Left renal pelvis (tissue), 4 donors: ENCODE data around the gene TCF7L2. TPM values are rescaled to one million over a fixed set of nuclear protein-coding genes. Genes with fewer than 3 reads are reported as not detected.

Experiments
- DNase-seq, 4 donors: peaks; one replicate each; pipeline ENCODE4 v3.0.0-alpha.2; 2013; ENCODE audit warnings: low read depth in 4 of 4, low spot score in 3 of 4
- polyA plus RNA-seq, 4 donors: library from polyadenylated mRNA; unstranded; fragments of 120-200 nt; gene quantifications; one replicate each; pipeline ENCODE4 v1.2.1, GENCODE V29; 2013; ENCODE audit not compliant: insufficient read length in 4 of 4

Gene TCF7L2
- polyA plus RNA-seq, 4 donors, result 41.2 to 52.3 (median 48.3) TPM

DNA sequence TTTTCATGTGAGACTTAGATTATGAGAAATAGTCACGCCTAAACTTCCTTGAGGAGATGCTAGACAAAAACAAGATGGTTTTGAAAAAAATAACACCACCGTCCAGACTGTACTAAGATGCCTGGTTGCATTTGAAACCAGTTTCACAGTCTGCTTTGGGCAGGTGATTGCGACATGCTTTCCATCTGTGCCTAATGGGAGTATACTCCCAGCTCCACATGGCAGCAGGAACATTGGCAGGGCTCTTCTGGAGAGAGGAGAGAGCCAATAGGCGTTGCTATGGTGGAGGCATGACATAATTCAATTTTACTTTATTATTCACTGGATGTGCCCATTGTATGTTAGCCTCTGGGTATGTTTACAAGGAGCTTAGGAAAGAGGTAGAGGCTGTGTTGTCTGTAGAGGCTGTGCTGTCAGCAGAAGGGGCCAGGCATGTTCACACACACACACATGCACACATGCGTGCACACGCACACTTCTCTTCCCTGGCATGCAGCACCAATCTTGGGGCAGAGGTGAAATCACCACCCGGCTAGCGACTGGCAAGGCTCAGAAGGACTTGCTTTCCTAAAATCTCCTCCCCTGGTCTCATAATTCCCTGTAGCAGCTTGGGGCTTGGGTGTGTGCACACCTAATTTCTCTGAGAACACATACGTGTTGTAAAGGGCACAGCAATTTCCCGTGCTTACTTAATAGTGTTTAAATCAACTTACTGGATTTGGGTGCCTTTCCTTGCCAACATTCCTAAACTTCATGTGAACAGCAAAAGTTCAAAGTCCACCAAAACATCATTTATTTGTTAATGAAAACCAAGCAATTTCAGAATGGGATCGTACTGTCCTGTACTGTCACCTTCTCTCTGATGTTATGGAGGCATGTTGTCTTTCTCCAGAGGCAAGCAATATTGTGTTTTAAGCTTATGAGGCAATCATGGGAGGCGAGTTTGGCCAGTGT lies 162.1 kb downstream of the TCF7L2 start:
- DNase-seq, result no peak

DNA sequence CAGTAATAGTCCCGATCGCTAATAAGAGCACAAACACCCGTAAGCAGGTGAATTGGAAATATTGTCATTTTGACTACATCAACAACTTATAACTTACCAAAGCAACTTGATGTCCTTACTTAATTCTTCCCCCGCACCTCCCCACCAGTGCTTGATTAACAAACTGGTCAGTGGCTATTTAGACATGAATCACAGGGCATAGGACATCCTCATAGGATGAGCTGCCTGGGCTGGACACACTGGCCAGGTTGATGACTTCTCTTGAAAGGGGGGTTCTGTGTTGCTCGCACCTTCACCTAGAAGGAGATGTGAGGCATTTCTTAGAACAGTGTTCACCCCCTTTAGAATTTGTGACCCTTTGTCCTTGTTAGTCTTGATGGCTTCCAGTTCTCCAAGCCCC lies 163.2 kb downstream of the TCF7L2 start:
- no peak for DNase-seq

GRCh38 chr10:113113918-113114317 lies 163.9 kb downstream of the TCF7L2 start:
- no peak for DNase-seq

DNA sequence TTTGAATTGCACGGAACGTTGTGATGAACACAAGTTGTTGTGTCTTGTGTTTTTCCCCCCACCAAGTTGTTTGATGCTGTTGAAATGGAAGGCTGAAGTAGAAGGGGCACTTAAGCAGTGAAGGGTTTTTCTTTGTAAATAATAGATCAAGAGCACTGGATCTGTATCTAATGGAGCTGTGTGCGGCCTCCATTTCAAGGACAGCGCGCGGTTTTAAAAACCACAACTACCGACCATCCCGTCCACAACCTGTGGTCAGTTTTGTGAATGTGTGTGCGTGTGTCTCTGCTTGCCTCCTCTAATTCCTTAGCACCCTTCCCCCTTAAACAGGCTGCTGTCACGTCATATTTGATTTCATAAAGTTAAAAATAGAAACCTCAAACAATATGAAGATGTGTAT lies 165.5 kb downstream of the TCF7L2 start:
- DNase-seq, result no peak

DNA sequence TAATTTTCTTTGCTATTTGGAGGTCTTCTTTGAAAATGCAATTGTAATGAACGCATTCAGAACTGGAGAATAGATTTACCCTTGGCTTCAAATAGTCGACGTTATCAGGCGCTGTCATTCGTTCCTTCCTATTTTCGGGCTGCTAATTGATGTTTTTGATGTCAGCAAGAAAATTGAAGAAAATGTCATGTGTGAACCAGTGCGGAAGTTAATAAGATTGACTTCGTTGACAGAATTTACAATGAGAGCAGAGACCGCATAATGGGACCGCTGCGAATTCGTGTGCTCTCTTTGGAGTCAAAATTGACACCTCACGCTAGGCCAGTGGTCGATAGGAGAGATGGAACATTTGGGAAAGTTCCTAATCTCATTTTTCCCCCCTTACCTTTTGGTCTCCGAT lies 168.8 kb downstream of the TCF7L2 start:
- no peak for DNase-seq

DNA sequence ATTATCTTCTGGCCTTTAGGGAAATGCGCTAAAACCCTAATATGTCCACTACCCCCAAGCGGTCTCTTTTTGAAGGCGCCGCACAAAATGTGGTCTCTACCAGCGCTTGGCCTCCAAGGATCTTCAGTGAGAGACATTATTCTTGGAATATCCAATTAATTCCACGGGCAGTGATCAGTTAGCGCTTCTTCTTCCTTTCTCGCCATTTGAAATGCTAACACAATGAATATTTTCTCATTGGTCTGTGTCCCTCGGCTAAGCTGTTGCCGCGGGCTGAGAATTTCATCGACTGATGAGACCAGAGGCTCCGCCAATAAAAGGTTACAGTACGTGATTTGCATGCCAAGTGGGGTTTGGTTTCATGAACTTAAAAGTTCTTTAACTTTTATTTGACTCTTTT lies 169.8 kb downstream of the TCF7L2 start:
- no peak for DNase-seq

DNA sequence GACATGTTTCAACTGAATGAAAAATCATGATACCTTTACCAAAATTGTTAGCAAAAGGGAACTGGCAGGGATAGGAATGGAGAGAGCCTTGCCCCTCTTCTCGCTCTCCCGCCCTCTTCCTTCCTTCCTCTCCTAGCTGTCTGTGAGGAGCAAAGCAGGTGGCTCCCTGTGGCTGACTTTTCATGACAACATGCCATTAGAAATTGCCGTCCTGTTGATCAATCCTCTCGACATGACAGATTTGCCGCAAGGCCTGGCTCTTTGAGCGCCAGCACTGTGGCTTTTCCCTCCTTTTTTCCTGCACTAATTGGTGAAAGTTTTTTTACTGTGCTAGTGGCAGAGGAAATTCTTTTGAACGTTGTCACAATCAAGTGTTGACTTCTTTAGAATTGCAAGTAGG lies 171.1 kb downstream of the TCF7L2 start:
- DNase-seq, result no peak

DNA sequence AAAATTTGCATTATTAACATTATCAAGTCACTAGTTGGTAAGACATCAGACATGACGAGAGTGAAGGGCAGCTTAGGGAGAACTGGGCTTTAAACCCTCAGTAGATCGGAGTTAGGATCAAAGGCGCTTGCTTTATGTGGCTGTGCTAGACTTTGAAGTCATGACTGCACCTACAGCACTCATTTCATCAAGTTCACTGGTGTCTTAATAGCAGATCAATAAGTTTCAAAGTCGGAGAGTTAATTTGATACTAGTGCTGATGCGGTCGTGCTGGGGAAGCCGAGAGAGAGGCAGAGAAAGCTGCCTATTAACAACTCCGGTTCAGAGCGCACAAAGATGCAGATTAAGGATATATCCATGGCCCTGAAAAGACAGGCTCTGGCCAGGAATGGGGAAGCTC lies 172.9 kb downstream of the TCF7L2 start:
- DNase-seq, result no peak

GRCh38 chr10:113124724-113125123 lies 174.7 kb downstream of the TCF7L2 start:
- no peak for DNase-seq

- DNase-seq, result no peak
Measured at GRCh38 chr10:113125612-113126011, 175.6 kb downstream of the TCF7L2 start.

GRCh38 chr10:113126229-113127201 lies 176.5 kb downstream of the TCF7L2 start:
- peak in 1 of 4 donors; percentile 59 for DNase-seq

GRCh38 chr10:113127261-113127900 lies 177.3 kb downstream of the TCF7L2 start:
- no peak for DNase-seq

DNA sequence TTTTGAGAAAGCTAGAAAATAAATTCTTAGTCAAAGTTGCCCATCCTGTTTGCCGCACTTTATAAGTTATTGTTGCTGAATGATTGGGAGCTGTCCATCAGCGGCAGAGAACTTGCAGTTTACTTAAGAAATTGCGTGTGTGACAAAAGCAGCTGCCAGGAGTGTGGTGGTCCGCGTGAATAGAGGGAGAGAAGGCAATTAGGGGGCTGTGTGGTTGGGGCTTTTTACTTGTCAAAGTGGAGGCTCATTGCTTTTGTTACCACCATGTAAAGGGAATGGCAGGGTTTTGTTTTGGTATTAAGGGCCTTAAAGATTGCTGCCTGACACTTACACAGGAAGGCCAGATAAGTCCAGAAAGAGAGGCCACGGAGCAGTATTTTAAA lies 177.8 kb downstream of the TCF7L2 start:
- no peak for DNase-seq

- DNase-seq, result no peak
Measured at GRCh38 chr10:113128450-113129070, 178.5 kb downstream of the TCF7L2 start.

DNA sequence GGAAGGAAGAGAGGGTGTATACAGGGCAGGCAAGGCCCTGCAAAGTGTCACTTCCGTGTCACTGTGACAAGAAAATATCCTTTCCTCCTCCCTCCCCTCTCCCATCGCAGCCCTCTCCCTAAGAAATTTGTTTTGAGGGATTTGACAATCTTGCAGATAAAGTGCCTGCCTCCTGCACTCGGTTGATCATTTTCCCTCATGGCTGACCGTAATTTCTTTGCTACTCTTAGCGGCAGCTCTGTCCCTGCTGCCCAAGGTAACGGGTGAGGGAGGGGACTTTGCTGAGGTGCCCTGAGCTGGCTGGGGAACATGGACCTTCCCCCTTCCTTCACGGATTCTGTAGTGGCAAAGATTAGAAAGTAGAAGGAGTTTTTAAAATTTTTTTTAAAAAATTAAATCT lies 179.1 kb downstream of the TCF7L2 start:
- no peak for DNase-seq

GRCh38 chr10:113130014-113130641 lies 180.1 kb downstream of the TCF7L2 start:
- DNase-seq, result no peak

GRCh38 chr10:113131613-113132261 lies 181.7 kb downstream of the TCF7L2 start:
- DNase-seq, result no peak

DNA sequence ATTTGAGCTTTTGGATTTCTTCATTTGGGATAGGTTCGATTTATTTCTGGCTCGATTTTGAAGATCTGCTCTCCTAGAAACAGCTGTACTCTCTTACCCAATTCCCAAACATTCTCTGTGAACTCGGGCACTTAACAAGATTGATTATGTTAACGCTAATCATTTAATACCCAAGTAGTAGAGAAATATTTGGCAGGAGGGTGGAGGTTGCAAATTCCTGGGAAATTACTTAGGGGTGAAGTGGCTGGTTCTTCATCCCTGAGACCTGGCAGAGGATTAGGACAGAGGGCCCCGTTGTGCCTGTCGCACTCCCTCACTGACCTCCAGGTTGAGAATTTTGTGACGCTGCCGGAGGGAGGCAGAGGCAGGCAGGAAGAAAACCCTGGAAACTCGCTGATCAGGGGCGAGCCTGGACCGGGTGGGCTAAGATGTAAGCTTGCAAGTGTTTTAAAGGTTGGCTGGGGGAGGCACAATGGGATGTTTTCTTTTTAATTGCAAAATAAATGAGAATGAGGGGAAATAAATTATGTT lies 182.6 kb downstream of the TCF7L2 start:
- DNase-seq, result peak in 1 of 4 donors; percentile 51

DNA sequence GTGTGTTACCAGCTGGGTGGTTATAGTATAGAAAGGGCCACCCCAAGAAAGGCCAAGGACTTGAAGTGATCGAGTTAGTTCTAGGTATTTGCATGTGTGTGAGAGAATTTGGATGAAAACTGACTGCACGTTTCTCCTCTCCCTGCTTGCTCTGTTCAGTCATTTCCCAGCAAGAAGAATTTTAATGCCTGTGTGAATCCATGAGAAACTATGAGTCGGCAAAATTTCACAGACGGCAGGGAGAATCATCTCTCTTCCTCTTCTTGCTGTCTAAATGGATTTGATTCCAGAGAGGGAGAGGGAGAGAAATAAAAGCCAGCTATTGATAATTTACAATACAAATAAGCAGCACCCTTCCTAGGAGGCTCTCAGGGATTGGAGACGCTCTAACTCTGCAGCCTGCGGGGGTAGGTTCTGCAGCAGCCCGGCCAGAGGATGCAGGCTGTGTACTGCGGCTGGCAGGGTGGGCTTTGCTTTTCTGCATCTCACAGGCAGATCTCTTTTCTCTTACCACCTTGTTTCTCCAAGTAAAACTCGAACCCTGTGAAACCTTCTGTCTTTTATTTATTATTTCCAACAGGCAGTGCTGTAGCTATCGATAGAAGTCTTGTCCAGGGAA lies 183.6 kb downstream of the TCF7L2 start:
- no peak for DNase-seq
